ENCODE data around the gene SORCS1. TPM values are rescaled to one million over a fixed set of nuclear protein-coding genes. Genes with fewer than 3 reads are reported as not detected.

SORCS1 gene
- total and polyA plus RNA-seq, 2 of the 8 experiments (the other 6 are each of a cell fraction or from before 2014, with no cell fraction given), result 4.1 to 4.6 TPM

GRCh38 chr10:107104026-107104652, 60.4 kb downstream of the SORCS1 start:
- Histone ChIP-seq H3K4ac (replicated peaks; ENCODE audit: insufficient read length, low read depth, low read length) (no peak overlapping the region), H3K4me3 (ENCODE audit: extremely low read depth in 1 of 4, insufficient read depth in 2 of 4, low read depth in 3 of 4, low read length in 4 of 4) (no peak overlapping the region; a peak in 1 of 8 replicates), H2BK12ac (ENCODE audit: low read depth, low read length) (0 out of 2 replicates have a peak overlapping the region, but pooled peaks have one; percentile 27), H3K36me3 (ENCODE audit: control insufficient read depth in 2 of 4, insufficient read depth in 4 of 4, low read length in 3 of 4) (no peaks in the 10 kb centered on the region), H2BK5ac (ENCODE audit: low read depth, low read length) (no peak overlapping the region), H3K4me1 (replicated peaks in 1 of 4; ENCODE audit: control insufficient read depth in 3 of 4, insufficient read depth in 4 of 4, low read length in 3 of 4) (peaks cover 0 to 13% (median 7%) of the 10 kb centered on the region in 4 experiments; a peak in 4 of 7 replicates), H3K14ac (ENCODE audit: insufficient read length) (no peak overlapping the region), H3K9ac (replicated peaks in 1 of 4; ENCODE audit: extremely low read depth in 1 of 4, low read depth in 3 of 4, low read length in 3 of 4) (no peak overlapping the region), H4K5ac (ENCODE audit: insufficient read length, low read depth, low read length) (no peak overlapping the region), H3K56ac (replicated peaks; ENCODE audit: insufficient read length, low read depth, low read length) (no peak overlapping the region), H3K79me2 (ENCODE audit: control insufficient read depth in 1 of 2, insufficient read depth in 2 of 2, low read length in 2 of 2) (no peaks in the 10 kb centered on the region), H2AFZ (ENCODE audit: low read length) (no peak overlapping the region), H2AK5ac (ENCODE audit: low read depth, low read length) (no peak overlapping the region), H3K9me3 (ENCODE audit: insufficient read depth in 2 of 2, low read depth in 1 of 2, low read length in 1 of 2) (peaks cover 7% of the 10 kb centered on the region in 2 experiments; a peak in 3 of 4 replicates), H3K27ac (ENCODE audit: low read depth, low read length) (no peak overlapping the region), H3K79me1 (ENCODE audit: low read depth, low read length) (no peaks in the 10 kb centered on the region), H2BK120ac (replicated peaks; ENCODE audit: low read depth, low read length) (no peak overlapping the region), H3K27me3 (replicated peaks in 1 of 4; ENCODE audit: control insufficient read depth in 3 of 4, extremely low read depth in 1 of 4, insufficient read depth in 3 of 4, low read length in 3 of 4) (no peaks in the 10 kb centered on the region), H3K4me2 (ENCODE audit: insufficient read depth in 1 of 2, low read depth in 2 of 2, low read length in 2 of 2) (peak overlapping the region in 1 of 2 experiments; percentile 40; a peak in 2 of 4 replicates), H4K8ac (ENCODE audit: extremely low read depth, insufficient read depth, low read length) (no peak overlapping the region), H4K91ac (replicated peaks; ENCODE audit: insufficient read length, low read length) (no peak overlapping the region), H2BK15ac (ENCODE audit: low read length) (0 out of 2 replicates have a peak overlapping the region, but pooled peaks have one; percentile 65), H3K23ac (ENCODE audit: insufficient read length) (no peak overlapping the region), H3K18ac (ENCODE audit: extremely low read depth, low read length) (no peak overlapping the region; the same call in 1 of the 2 replicates), H2BK20ac (ENCODE audit: low read length) (peak overlapping the region; percentile 82; the same call in 1 of the 2 replicates), H4K20me1 (replicated peaks in 1 of 2; ENCODE audit: control insufficient read depth in 1 of 2, insufficient read depth in 2 of 2, low read length in 2 of 2) (no peaks in the 10 kb centered on the region), H3K23me2 (ENCODE audit: low read depth, low read length) (no peaks in the 10 kb centered on the region)
- 85% methylated on average over 3 of the region's 4 CpGs; no CpG with 5 or more reads in 1 of the 2 experiments for WGBS, 2 experiments (ENCODE audit: extremely low coverage in 1 of 2, insufficient coverage in 1 of 2, insufficient read length in 1 of 2, insufficient replicate concordance in 2 of 2, low coverage in 1 of 2, low lambda C conversion rate in 2 of 2, missing lambda C conversion rate in 1 of 2)
- TF ChIP-seq NRF1 (IDR thresholded peaks at IDR 0.05; ENCODE audit: low read depth, low read length) (no peak), EGR1 (IDR thresholded peaks at IDR 0.05; ENCODE audit: borderline replicate concordance, low read depth, low read length) (no peak), KDM1A (IDR thresholded peaks at IDR 0.05; ENCODE audit: borderline replicate concordance, low read length) (no peak), ATF2 (IDR thresholded peaks at IDR 0.05; ENCODE audit: low read length) (no peak), GTF2F1 (IDR thresholded peaks at IDR 0.05; ENCODE audit: borderline replicate concordance, low read depth, low read length) (no peak), BRCA1 (IDR thresholded peaks at IDR 0.05; ENCODE audit: low read depth, low read length) (no peak), POLR2AphosphoS5 (IDR thresholded peaks at IDR 0.05; ENCODE audit: low read depth, low read length) (no peak)
- TF ChIP-seq, protein P1, sequence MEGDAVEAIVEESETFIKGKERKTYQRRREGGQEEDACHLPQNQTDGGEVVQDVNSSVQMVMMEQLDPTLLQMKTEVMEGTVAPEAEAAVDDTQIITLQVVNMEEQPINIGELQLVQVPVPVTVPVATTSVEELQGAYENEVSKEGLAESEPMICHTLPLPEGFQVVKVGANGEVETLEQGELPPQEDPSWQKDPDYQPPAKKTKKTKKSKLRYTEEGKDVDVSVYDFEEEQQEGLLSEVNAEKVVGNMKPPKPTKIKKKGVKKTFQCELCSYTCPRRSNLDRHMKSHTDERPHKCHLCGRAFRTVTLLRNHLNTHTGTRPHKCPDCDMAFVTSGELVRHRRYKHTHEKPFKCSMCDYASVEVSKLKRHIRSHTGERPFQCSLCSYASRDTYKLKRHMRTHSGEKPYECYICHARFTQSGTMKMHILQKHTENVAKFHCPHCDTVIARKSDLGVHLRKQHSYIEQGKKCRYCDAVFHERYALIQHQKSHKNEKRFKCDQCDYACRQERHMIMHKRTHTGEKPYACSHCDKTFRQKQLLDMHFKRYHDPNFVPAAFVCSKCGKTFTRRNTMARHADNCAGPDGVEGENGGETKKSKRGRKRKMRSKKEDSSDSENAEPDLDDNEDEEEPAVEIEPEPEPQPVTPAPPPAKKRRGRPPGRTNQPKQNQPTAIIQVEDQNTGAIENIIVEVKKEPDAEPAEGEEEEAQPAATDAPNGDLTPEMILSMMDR (IDR thresholded peaks at IDR 0.05; ENCODE audit: control extremely low read depth in 1 of 3, insufficient read depth in 1 of 3, low read depth in 1 of 3, low read length in 3 of 3), result no peak
- no peak for FAIRE-seq
- ChIA-PET POLR2A (ENCODE audit: partially characterized antibody) (interaction anchor here (0.9 kb wide), 1 partner anchor 56 kb away, joined by 3 read pairs; no protein-coding TSS in a partner anchor), CTCF (ENCODE audit: partially characterized antibody) (interaction anchor here (0.7 kb wide), 1 partner anchor 486 kb away, joined by 3 read pairs; no protein-coding TSS in a partner anchor)
- DNase-seq (ENCODE audit: low read depth in 1 of 2, low spot score in 2 of 2), result no peak
